BE2C (cell line): ENCODE data around the gene HMGXB4.
A peak's percentile ranks its signal among the peaks of the same experiment; 100 is the strongest.

Experiments used
- DNase-seq: peaks from one replicate; pipeline ENCODE4 v3.0.0-alpha.2; 2020
- H3K27me3 ChIP-seq: fragments of 250-450 bp; sonication (Bioruptor Pico); 2 replicates; pipeline ENCODE4 v1.5.1; 2020; ENCODE audit warnings: mild to moderate bottlenecking
- H3K36me3 ChIP-seq: fragments of 250-450 bp; sonication (Bioruptor Pico); 2 replicates; pipeline ENCODE4 v1.5.1; 2020; ENCODE audit warnings: mild to moderate bottlenecking
- H3K4me1 ChIP-seq: fragments of 250-450 bp; sonication (Bioruptor Pico); 2 replicates; pipeline ENCODE4 v1.5.1; 2020
- H3K4me3 ChIP-seq: 2 replicates; pipeline ENCODE4 v1.5.1; 2011; ENCODE audit warnings: low read depth, low read length
- H3K9me3 ChIP-seq: fragments of 250-450 bp; sonication (Bioruptor Pico); 2 replicates; pipeline ENCODE4 v1.5.1; 2020
- TF ChIP-seq, protein P1 (sequence below): IDR thresholded peaks from 2 replicates; pipeline ENCODE4 v1.5.1; 2012; ENCODE audit warnings: mild to moderate bottlenecking, low read depth, low read length

Gene HMGXB4

DNA sequence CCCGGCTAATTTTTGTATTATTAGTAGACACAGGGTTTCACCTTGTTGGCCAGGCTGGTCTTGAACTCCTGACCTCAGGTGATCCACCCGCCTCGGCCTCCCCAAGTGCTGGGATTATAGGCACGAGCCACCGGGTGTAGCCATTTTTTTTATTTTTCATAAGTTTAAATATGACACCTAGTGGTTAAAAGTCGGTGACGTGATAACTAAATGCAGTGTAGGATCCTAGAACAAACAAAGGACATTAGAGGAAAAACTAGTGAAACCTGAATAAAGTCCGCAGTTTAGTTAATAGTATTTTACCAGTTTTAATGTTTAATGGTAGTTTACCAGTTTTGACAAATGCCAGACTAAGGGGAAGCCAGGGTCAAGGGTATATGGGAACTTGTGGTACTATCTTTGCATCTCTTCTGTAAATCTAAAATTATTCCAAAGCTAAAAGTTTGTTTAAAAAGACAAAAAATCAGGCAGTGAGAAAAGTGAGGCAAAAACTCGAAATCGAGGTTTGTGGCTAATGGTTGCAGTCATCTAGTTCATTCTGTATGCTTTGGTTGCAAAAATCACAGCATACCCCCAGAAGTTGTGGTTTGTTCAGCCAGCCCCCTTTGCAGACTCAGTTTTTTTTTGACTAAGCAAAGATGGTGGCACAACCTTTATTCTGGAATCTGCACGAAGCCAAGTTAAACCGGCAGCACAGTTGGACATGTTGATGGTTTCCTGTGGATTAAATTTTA lies 72.0 kb downstream of the HMGXB4 start:
- TF ChIP-seq, protein P1, sequence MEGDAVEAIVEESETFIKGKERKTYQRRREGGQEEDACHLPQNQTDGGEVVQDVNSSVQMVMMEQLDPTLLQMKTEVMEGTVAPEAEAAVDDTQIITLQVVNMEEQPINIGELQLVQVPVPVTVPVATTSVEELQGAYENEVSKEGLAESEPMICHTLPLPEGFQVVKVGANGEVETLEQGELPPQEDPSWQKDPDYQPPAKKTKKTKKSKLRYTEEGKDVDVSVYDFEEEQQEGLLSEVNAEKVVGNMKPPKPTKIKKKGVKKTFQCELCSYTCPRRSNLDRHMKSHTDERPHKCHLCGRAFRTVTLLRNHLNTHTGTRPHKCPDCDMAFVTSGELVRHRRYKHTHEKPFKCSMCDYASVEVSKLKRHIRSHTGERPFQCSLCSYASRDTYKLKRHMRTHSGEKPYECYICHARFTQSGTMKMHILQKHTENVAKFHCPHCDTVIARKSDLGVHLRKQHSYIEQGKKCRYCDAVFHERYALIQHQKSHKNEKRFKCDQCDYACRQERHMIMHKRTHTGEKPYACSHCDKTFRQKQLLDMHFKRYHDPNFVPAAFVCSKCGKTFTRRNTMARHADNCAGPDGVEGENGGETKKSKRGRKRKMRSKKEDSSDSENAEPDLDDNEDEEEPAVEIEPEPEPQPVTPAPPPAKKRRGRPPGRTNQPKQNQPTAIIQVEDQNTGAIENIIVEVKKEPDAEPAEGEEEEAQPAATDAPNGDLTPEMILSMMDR: no peak
- H3K27me3 ChIP-seq: no peaks in the 10 kb centered on the region
- peaks cover 36% of the 10 kb centered on the region for H3K36me3 ChIP-seq
- no peak for DNase-seq
- peaks cover 11% of the 10 kb centered on the region for H3K4me1 ChIP-seq
- no peak overlapping the region for H3K4me3 ChIP-seq
- no peaks in the 10 kb centered on the region for H3K9me3 ChIP-seq

DNA sequence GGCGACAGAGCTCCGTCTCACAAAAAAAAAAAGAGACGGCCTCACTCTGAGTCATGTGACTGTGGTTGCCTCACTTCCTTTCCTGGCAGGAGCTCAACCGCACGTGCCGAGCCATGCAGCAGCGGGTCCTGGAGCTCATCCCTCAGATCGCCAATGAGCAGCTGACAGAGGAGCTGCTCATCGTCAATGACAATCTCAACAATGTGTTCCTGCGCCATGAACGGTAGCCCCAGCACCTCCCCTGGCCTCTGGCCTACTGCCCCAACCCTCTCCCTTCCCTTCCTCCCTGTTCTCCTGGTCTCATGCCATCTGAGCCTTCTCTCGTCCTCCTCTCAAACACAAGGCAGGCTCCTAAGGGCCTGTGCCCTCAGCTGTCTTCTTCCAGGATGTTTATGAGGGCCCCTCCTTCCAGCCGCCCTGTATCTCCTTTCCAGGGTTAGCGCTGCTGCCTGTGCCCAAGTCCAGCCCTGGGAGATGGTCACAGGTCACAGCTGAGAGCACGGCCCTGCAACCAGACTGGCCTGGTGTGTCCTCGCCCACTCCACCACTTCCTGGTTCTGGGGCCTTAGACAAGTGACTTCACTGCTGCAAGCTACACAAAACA lies 73.1 kb downstream of the HMGXB4 start:
- Histone ChIP-seq H3K4me1 (peaks cover 14% of the 10 kb centered on the region), H3K4me3 (no peak overlapping the region), H3K9me3 (no peaks in the 10 kb centered on the region), H3K36me3 (peaks cover 37% of the 10 kb centered on the region), H3K27me3 (no peaks in the 10 kb centered on the region)
- peak; percentile 46 for DNase-seq
- TF ChIP-seq, protein P1: no peak

DNA sequence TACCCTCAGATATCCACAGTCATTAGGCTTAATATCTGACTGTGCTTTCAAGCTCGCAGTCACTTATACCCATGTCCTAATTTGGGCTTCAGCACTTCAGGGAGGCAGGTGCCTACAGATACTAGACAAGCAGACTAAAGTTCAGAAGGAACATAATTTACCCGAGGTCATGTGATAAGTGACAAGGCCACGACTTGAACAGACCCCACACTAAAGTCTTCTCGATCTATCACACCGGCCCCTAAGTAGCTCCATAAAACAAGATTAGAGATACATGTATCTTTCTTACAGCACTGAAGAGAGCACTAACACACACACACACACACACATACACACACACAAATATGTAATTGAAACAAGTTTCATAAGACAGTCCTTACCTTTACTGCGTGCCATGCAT lies 75.0 kb downstream of the HMGXB4 start:
- peaks cover 38% of the 10 kb centered on the region for H3K36me3 ChIP-seq
- no peak for DNase-seq
- H3K4me1 ChIP-seq: peaks cover 23% of the 10 kb centered on the region
- TF ChIP-seq, protein P1: no peak
- no peaks in the 10 kb centered on the region for H3K27me3 ChIP-seq
- no peaks in the 10 kb centered on the region for H3K9me3 ChIP-seq
- H3K4me3 ChIP-seq: no peak overlapping the region

DNA sequence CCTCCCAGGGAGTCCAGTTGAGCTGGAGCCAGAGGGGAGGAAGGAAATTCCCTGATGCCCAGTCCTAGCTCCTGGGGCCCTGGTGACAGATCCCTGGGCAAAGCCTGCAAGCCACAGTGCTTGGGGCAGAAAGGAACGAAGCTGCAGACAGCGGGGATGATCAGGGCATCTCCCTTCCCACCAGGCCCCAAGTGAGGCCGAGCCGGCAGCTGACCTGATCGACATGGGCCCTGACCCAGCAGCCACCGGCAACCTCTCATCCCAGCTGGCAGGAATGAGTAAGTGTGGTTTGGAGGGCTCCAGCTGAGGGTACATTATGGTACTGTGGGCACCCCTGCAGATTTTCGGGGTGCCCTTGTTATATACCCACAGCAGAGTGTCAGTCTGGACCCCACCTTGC lies 75.9 kb downstream of the HMGXB4 start:
- H3K4me1 ChIP-seq: peaks cover 23% of the 10 kb centered on the region
- H3K27me3 ChIP-seq: no peaks in the 10 kb centered on the region
- DNase-seq: no peak
- no peaks in the 10 kb centered on the region for H3K9me3 ChIP-seq
- TF ChIP-seq, protein P1: no peak
- peaks cover 32% of the 10 kb centered on the region for H3K36me3 ChIP-seq
- no peak overlapping the region for H3K4me3 ChIP-seq

DNA sequence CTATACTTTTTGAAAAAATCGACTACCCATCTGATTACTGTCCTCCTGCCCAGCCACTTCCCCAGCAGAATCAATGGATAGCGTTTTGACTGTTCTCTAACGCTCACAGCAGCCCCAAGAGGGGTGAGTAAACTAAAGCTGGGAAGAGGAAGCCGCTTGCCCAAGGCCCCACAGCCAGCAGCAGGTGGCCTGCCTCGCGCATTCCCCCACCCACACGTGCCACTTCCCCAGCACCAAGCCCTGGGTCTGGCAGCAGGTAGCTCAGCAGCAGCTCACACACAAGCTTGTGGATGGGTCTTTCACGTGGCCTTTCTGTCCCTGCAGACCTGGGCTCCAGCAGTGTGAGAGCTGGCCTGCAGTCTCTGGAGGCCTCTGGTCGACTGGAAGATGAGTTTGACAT lies 76.7 kb downstream of the HMGXB4 start:
- H3K4me3 ChIP-seq: no peak overlapping the region
- no peaks in the 10 kb centered on the region for H3K27me3 ChIP-seq
- H3K36me3 ChIP-seq: peaks cover 28% of the 10 kb centered on the region
- no peaks in the 10 kb centered on the region for H3K9me3 ChIP-seq
- H3K4me1 ChIP-seq: peaks cover 23% of the 10 kb centered on the region
- TF ChIP-seq, protein P1: no peak
- no peak for DNase-seq

DNA sequence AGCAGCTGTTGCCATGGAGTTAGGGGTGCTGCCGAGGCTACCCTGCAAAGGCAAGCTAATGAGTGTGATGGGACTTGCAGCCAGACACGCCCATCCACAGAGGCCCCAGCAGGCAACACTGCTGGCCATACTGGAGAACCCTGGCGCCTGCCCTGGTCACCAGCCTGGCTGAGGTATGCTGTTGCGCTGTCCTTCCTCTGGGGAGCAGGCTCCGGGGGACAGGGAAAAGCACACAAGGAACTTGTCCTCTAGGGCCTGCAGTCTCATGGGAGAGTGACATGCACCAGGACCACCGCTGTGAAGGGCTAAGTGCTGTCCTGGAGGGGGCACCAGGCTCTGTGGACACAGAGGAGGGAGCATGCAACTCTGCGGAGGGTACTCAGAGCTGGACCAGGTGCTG lies 78.2 kb downstream of the HMGXB4 start:
- TF ChIP-seq, protein P1: no peak
- no peak overlapping the region for H3K4me3 ChIP-seq
- H3K36me3 ChIP-seq: peaks cover 24% of the 10 kb centered on the region
- H3K9me3 ChIP-seq: no peaks in the 10 kb centered on the region
- no peaks in the 10 kb centered on the region for H3K27me3 ChIP-seq
- DNase-seq: peak; percentile 42
- peaks cover 22% of the 10 kb centered on the region for H3K4me1 ChIP-seq
